ENCODE measurements around the gene SRGAP3. TPM values are rescaled to one million over a fixed set of nuclear protein-coding genes. Genes with fewer than 3 reads are reported as not detected.

Gene SRGAP3
- total RNA-seq, 2 donors from 2014 or later = 2.6 to 12.8 TPM

GRCh38 chr3:8980756-8981257 is 268.6 kb downstream of the SRGAP3 start:
- DNase-seq (ENCODE audit: low spot score) (no peak), ATAC-seq (ENCODE audit: insufficient number of reproducible peaks, low FRiP score, low read depth) (no peak)
- Histone ChIP-seq H3K36me3 (no peaks in the 10 kb centered on the region), H3K4me3 (no peak overlapping the region), H3K27me3 (replicated peaks; ENCODE audit: insufficient read depth) (no peaks in the 10 kb centered on the region), H3K9me3 (peaks cover 5% of the 10 kb centered on the region), H3K4me1 (ENCODE audit: control insufficient read depth in 1 of 2, low read depth in 2 of 2) (no peaks in the 10 kb centered on the region), H3K27ac (no peak overlapping the region)
- no peak for TF ChIP-seq CTCF (IDR thresholded peaks at IDR 0.05)

- Histone ChIP-seq H3K27ac (no peak overlapping the region), H3K36me3 (no peaks in the 10 kb centered on the region), H3K4me1 (ENCODE audit: control insufficient read depth in 1 of 2, low read depth in 2 of 2) (no peaks in the 10 kb centered on the region), H3K9me3 (peaks cover 5% of the 10 kb centered on the region), H3K4me3 (no peak overlapping the region), H3K27me3 (replicated peaks; ENCODE audit: insufficient read depth) (no peaks in the 10 kb centered on the region)
- ATAC-seq (ENCODE audit: insufficient number of reproducible peaks, low FRiP score, low read depth) (no peak), DNase-seq (ENCODE audit: low spot score) (no peak)
- no peak for TF ChIP-seq CTCF (IDR thresholded peaks at IDR 0.05)
Observed at GRCh38 chr3:8979262-8979661, 270.2 kb downstream of the SRGAP3 start.

GRCh38 chr3:8978551-8978950 is 270.9 kb downstream of the SRGAP3 start:
- no peak overlapping the region for H3K4me3 ChIP-seq
- peaks cover 5% of the 10 kb centered on the region for H3K9me3 ChIP-seq
- no peak overlapping the region for H3K27ac ChIP-seq
- H3K36me3 ChIP-seq = no peaks in the 10 kb centered on the region
- DNase-seq (ENCODE audit: low spot score) (no peak), ATAC-seq (ENCODE audit: insufficient number of reproducible peaks, low FRiP score, low read depth) (no peak)
- H3K4me1 ChIP-seq (ENCODE audit: control insufficient read depth in 1 of 2, low read depth in 2 of 2) = no peaks in the 10 kb centered on the region
- no peak for TF ChIP-seq CTCF (IDR thresholded peaks at IDR 0.05)
- H3K27me3 ChIP-seq (replicated peaks; ENCODE audit: insufficient read depth) = no peaks in the 10 kb centered on the region

- DNase-seq (ENCODE audit: low spot score) = no peak
- ATAC-seq (ENCODE audit: insufficient number of reproducible peaks, low FRiP score, low read depth) = no peak
Observed at GRCh38 chr3:8976540-8977182, 272.8 kb downstream of the SRGAP3 start.

More at GRCh38 chr3:8976540-8977182, 272.8 kb downstream of the SRGAP3 start:
- Histone ChIP-seq H3K36me3 (no peaks in the 10 kb centered on the region), H3K4me3 (no peak overlapping the region), H3K27me3 (replicated peaks; ENCODE audit: insufficient read depth) (no peaks in the 10 kb centered on the region), H3K4me1 (ENCODE audit: control insufficient read depth in 1 of 2, low read depth in 2 of 2) (no peaks in the 10 kb centered on the region), H3K9me3 (peaks cover 5% of the 10 kb centered on the region), H3K27ac (no peak overlapping the region)
- no peak for TF ChIP-seq CTCF (IDR thresholded peaks at IDR 0.05)

Data from thoracic aorta (tissue), 2 donors.